Peyer's patch (tissue), 4 donors: Measurements from ENCODE around the gene FADS6. TPM values are rescaled to one million over a fixed set of nuclear protein-coding genes. Genes with fewer than 3 reads are reported as not detected.

ENCODE experiments used
- DNase-seq, 3 donors: peaks; one replicate each; pipeline ENCODE4 v3.0.0-alpha.2; 2017 to 2019
- H3K27ac ChIP-seq, 4 donors: fragments of 200-600 bp; sonication (generic); one replicate each; pipeline ENCODE4 v1.5.1; 2016 to 2019
- H3K27me3 ChIP-seq, 2 donors: fragments of 200-600 bp; sonication (generic); one replicate each; pipeline ENCODE4 v1.5.1; 2019
- H3K36me3 ChIP-seq, 3 donors: fragments of 200-600 bp; sonication (generic); one replicate each; pipeline ENCODE4 v1.5.1; 2016 to 2019
- H3K4me1 ChIP-seq, 4 donors: fragments of 200-600 bp; sonication (generic); one replicate each; pipeline ENCODE4 v1.5.1; 2016 to 2019
- H3K4me3 ChIP-seq, 4 donors: fragments of 200-600 bp; sonication (generic); 1 replicate in 3 of 4; 2 replicates in 1 of 4; pipeline ENCODE4 v1.5.1; 2016 to 2019; ENCODE audit warnings: mild to moderate bottlenecking in 1 of 4
- H3K9me3 ChIP-seq, 4 donors: fragments of 200-600 bp; sonication (generic); one replicate each; pipeline ENCODE4 v1.5.1; 2016 to 2019; ENCODE audit warnings: mild to moderate bottlenecking in 1 of 4
- CTCF ChIP-seq, 6 experiments: fragments of 450-650 bp in 4 of 6; fragments of 200-600 bp in 2 of 6; sonication (generic) in 1 of 6; IDR thresholded peaks; one replicate each; pipeline ENCODE4 v1.5.1; 2017 to 2019; ENCODE audit warnings: antibody characterized with exemption in 6 of 6, mild to moderate bottlenecking in 3 of 6, moderate library complexity in 1 of 6
- POLR2A ChIP-seq, 2 donors: fragments of 450-650 bp; IDR thresholded peaks; one replicate each; pipeline ENCODE4 v1.5.1; 2017; ENCODE audit warnings: antibody characterized with exemption in 2 of 2, mild to moderate bottlenecking in 2 of 2, moderate library complexity in 2 of 2
- total RNA-seq, 4 donors: library from RNA; depleted of rRNA; stranded (reverse); fragments of >200 nt; gene quantifications; one replicate each; pipeline ENCODE4 v1.1.0, GENCODE V29; 2016

The FADS6 gene
- total RNA-seq, 4 donors from 2014 or later: 79.9 to 161 (median 82.1) TPM; not detected in 1

DNA sequence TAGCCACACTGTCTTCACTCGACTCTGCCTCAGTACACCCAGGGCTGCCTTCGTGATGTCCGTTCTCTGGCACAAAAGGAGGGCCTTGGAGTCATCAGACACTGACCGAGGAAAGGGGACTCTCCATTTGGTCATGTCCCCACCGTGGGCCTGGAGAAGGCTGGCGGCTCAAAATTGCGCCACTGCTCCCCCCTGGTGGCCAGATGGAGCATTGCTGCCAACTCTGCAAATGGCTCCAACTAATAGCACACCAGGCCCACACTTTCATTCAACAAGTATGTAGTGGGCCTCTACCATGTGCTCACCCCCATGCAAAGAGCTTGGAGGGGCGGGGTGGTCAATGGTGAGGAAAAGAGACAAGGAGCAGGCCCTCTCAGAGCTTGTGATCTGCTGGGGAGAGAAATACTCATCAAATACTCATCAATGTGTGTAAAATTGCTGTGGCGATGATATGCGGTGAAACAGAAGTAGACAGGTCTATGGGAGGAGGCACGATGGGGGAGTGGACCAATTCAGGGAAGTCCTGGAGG is 28.5 kb downstream of the FADS6 start:
- TF ChIP-seq POLR2A (IDR thresholded peaks at IDR 0.05) (no peak), CTCF (IDR thresholded peaks at IDR 0.05) (peak; percentile 93 to 98 (median 96))
- no peaks in the 10 kb centered on the region for H3K36me3 ChIP-seq

GRCh38 chr17:74864297-74864865 is 29.1 kb downstream of the FADS6 start:
- H3K27ac ChIP-seq: no peak overlapping the region
- no peak for DNase-seq
- H3K4me3 ChIP-seq: no peak overlapping the region
- TF ChIP-seq CTCF (IDR thresholded peaks at IDR 0.05): no peak
- no peak for TF ChIP-seq POLR2A (IDR thresholded peaks at IDR 0.05)
- H3K9me3 ChIP-seq: no peaks in the 10 kb centered on the region
- H3K4me1 ChIP-seq: peaks cover 13 to 33% (median 26%) of the 10 kb centered on the region in 4 donors
- peaks cover 3 to 26% of the 10 kb centered on the region in 2 donors for H3K27me3 ChIP-seq
- no peaks in the 10 kb centered on the region for H3K36me3 ChIP-seq

More for the DNA sequence above, 28.5 kb downstream of the FADS6 start:
- Histone ChIP-seq H3K4me3 (no peak overlapping the region), H3K27ac (no peak overlapping the region), H3K9me3 (no peaks in the 10 kb centered on the region), H3K27me3 (peaks cover 3 to 21% of the 10 kb centered on the region in 2 donors), H3K4me1 (peaks cover 13 to 27% (median 22%) of the 10 kb centered on the region in 4 donors)
- DNase-seq: peak; percentile 64 to 90 (median 85)

DNA sequence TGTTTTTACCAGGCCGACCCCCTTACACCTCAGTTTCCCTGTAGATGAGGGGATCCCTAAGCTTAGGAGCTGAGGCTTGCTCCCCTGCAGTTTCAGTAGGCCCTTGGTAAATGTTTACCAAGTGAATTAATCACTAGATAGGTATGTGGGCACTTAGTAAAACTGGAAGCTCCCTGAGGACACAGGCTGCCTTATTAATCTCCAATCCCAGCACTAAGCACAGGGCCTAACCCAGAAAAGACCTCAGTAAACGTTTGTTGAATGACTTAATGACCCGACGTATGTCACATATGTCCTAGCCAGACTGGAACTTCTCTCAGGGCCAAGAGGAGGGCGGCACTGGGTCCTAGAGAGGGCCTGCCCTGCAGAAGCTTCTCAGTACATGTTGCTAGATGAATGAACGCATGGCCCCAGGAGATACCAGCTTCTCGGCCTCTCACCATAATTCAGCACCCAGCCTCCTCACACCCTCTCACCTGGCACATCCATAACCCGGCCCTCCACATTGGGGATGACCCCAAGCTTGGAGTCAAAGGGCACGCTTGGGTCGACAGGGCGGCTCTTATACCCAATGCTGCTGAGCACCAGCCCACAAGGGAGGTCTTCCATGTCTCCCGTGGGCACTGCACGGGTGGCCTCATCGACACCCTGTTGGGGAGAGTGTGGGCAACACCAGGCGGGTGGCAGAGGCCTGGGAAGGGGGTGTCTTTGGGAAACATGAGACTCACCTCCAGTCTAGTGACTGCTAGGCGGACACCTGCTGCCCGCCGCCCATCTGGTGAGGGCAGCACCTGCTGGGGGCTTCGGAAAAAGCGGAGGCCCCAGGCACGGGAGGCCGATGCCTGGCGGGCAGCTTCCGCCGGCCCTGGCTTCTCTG is 29.8 kb downstream of the FADS6 start:
- Histone ChIP-seq H3K4me3 (no peak overlapping the region), H3K27me3 (peaks cover 3 to 33% of the 10 kb centered on the region in 2 donors), H3K36me3 (no peaks in the 10 kb centered on the region), H3K27ac (no peak overlapping the region), H3K9me3 (no peaks in the 10 kb centered on the region), H3K4me1 (peaks cover 13 to 35% (median 27%) of the 10 kb centered on the region in 4 donors)
- DNase-seq: no peak
- TF ChIP-seq CTCF (IDR thresholded peaks at IDR 0.05) (no peak), POLR2A (IDR thresholded peaks at IDR 0.05) (no peak)

DNA sequence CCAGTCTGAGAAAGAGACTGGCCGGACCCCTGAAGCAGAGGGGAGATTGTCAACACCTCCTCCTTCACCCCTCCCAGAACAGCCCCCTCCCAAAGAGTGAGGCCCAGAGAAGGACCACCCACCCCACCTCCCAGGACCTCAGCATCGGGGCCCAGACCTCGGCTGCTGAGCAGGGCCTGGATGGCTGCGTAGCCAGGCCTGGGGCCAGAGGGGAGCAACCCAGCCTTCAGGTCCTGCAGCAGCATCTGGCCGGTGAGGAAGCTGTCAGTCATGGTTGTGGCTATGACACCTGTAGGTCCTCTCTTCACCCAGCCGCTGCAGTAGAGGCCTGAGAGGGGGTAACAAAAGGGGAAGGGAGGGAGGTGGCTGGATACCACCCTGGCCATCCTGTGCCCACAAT is 30.5 kb downstream of the FADS6 start:
- H3K27me3 ChIP-seq: peaks cover 3 to 37% of the 10 kb centered on the region in 2 donors
- no peak overlapping the region for H3K27ac ChIP-seq
- no peak for TF ChIP-seq CTCF (IDR thresholded peaks at IDR 0.05)
- no peak for TF ChIP-seq POLR2A (IDR thresholded peaks at IDR 0.05)
- DNase-seq: no peak
- peaks cover 13 to 35% (median 27%) of the 10 kb centered on the region in 4 donors for H3K4me1 ChIP-seq
- no peaks in the 10 kb centered on the region for H3K9me3 ChIP-seq
- H3K36me3 ChIP-seq: no peaks in the 10 kb centered on the region
- H3K4me3 ChIP-seq: no peak overlapping the region

DNA sequence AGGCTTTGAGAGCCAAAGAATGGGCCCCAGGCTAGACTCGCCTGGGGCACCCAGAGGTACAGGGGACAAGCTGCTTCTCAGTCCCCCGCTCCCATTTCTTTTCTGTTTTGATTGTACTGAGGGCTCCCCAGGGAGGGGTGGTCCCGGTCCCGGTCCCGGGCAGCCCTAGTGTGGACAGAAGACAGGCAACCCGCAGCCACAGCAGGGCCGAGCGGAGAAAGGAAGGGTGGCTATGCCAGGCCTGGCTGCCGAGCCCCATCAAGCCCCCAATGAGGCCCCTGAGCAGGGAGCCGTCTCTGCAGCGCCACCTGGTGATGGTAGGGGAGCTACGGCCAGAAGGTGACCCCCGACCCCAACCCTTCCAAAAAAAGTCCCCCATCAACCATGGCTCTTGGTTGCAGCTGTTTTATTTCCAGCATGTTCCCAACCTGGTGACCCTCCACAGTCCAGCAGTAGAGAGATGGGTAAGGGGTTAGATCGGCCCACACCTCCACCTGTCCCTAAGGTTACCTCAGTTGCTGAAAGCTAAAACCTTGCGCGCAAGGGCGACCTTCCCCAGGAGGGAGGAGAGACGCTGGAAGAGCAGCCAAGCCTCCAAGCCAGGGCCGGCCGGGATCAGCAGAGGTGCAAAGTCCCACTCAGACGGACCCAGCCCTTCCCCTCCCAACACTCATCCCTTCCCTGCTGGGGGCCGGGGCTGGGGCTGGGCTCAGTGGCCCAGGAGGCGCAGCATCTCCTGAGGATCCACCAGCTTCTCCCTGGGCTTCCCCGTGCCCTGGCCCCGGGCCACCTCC is 31.1 kb downstream of the FADS6 start:
- peak; percentile 69 to 83 (median 71) for DNase-seq
- H3K27me3 ChIP-seq: peaks cover 3 to 37% of the 10 kb centered on the region in 2 donors
- no peaks in the 10 kb centered on the region for H3K36me3 ChIP-seq
- no peak overlapping the region for H3K27ac ChIP-seq
- peaks cover 13 to 35% (median 27%) of the 10 kb centered on the region in 4 donors for H3K4me1 ChIP-seq
- H3K4me3 ChIP-seq: peak overlapping the region in 3 of 4 donors; percentile 0 to 37 (median 37)
- no peak for TF ChIP-seq POLR2A (IDR thresholded peaks at IDR 0.05)
- peak; percentile 31 to 72 (median 59) for TF ChIP-seq CTCF (IDR thresholded peaks at IDR 0.05)
- H3K9me3 ChIP-seq: no peaks in the 10 kb centered on the region
